Measurements from ENCODE around the gene HILPDA. TPM values are rescaled to one million over a fixed set of nuclear protein-coding genes. Genes with fewer than 3 reads are reported as not detected.

Gene HILPDA, protein sequence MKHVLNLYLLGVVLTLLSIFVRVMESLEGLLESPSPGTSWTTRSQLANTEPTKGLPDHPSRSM
- total RNA-seq (2014; rRNA removed; shearing (Covaris generic)) = 26.0 and 31.3 TPM in 2 replicates

- peak; percentile 95 for DNase-seq
- no peaks in the 10 kb centered on the region for H3K27me3 ChIP-seq (ENCODE audit: control insufficient read depth, insufficient read depth, low read length)
- H3K4me3 ChIP-seq (ENCODE audit: insufficient read depth, low read depth, low read length) = peak within 1 kb of the TSS; percentile 93
- H3K36me3 ChIP-seq (replicated peaks; ENCODE audit: control insufficient read depth, insufficient read depth, low read length) = peaks cover 5% of the 10 kb centered on the region
Observed at GRCh38 chr7:128455543-128456254, at the start of gene HILPDA. Gene HILPDA (plus strand): TSS chr7:128455878. CDS start chr7:128457269, 1,391 bp downstream.

- Histone ChIP-seq H3K4me3 (ENCODE audit: insufficient read depth, low read depth, low read length) (peak overlapping the region; percentile 72), H3K27me3 (ENCODE audit: control insufficient read depth, insufficient read depth, low read length) (peaks cover 64% of the 10 kb centered on the region), H3K36me3 (replicated peaks; ENCODE audit: control insufficient read depth, insufficient read depth, low read length) (no peaks in the 10 kb centered on the region)
- peak; percentile 57 for DNase-seq
Observed at GRCh38 chr7:128406314-128407232, 49.1 kb upstream of the HILPDA start.

- Histone ChIP-seq H3K27me3 (ENCODE audit: control insufficient read depth, insufficient read depth, low read length) (peaks cover 64% of the 10 kb centered on the region), H3K4me3 (ENCODE audit: insufficient read depth, low read depth, low read length) (no peak overlapping the region), H3K36me3 (replicated peaks; ENCODE audit: control insufficient read depth, insufficient read depth, low read length) (no peaks in the 10 kb centered on the region)
- peak; percentile 56 for DNase-seq
Observed at GRCh38 chr7:128407233-128407589, 48.5 kb upstream of the HILPDA start.

GRCh38 chr7:128407751-128408708 is 47.6 kb upstream of the HILPDA start:
- H3K27me3 ChIP-seq (ENCODE audit: control insufficient read depth, insufficient read depth, low read length) = peaks cover 66% of the 10 kb centered on the region
- no peak overlapping the region for H3K4me3 ChIP-seq (ENCODE audit: insufficient read depth, low read depth, low read length)
- peak; percentile 63 for DNase-seq
- no peaks in the 10 kb centered on the region for H3K36me3 ChIP-seq (replicated peaks; ENCODE audit: control insufficient read depth, insufficient read depth, low read length)

DNA sequence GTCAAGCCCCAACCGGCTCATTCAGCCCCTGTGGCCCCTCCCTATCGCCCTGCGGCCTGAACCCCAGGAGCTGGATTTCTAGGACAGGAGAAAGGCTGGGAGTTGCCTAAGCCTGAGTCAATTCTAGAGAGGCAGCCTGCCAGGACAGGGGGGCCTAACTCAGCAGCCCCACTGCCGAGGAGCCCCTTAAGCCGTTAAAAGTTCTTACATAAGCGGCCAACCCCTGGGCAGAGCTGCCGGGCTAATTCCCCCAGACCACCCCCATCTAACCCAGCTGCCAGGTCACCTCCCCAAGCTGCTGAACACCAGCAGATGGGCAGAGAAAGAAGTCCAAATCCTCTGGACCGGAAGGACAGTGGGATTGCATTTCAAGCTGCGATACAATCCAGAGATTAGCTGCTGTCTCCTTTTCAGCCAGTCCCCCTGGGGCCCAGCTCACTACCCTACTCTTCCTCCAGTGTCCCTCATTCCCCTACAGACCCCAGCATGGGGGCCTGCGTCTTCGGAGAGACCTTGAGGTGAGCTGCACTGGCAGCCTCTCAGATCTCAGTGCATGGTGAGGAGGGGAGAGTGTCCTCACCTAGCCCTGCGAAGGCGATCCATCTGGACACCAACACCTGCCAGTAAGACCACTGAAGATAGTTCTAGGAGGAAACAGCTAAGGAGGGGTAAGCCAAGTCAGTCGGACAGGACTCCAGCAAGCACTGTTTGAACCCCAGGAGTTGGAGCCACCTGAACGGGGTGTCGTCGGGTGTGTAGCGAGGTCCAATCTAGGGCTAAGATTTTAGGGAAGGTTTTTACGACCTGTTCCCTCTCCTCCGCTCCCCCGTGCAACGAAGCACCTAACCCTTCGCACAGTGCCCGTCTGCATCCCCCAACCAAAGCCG is 46.7 kb upstream of the HILPDA start:
- H3K36me3 ChIP-seq (replicated peaks; ENCODE audit: control insufficient read depth, insufficient read depth, low read length) = no peaks in the 10 kb centered on the region
- H3K4me3 ChIP-seq (ENCODE audit: insufficient read depth, low read depth, low read length) = peak overlapping the region; percentile 67
- DNase-seq = peak; percentile 78
- peaks cover 65% of the 10 kb centered on the region for H3K27me3 ChIP-seq (ENCODE audit: control insufficient read depth, insufficient read depth, low read length)

DNA sequence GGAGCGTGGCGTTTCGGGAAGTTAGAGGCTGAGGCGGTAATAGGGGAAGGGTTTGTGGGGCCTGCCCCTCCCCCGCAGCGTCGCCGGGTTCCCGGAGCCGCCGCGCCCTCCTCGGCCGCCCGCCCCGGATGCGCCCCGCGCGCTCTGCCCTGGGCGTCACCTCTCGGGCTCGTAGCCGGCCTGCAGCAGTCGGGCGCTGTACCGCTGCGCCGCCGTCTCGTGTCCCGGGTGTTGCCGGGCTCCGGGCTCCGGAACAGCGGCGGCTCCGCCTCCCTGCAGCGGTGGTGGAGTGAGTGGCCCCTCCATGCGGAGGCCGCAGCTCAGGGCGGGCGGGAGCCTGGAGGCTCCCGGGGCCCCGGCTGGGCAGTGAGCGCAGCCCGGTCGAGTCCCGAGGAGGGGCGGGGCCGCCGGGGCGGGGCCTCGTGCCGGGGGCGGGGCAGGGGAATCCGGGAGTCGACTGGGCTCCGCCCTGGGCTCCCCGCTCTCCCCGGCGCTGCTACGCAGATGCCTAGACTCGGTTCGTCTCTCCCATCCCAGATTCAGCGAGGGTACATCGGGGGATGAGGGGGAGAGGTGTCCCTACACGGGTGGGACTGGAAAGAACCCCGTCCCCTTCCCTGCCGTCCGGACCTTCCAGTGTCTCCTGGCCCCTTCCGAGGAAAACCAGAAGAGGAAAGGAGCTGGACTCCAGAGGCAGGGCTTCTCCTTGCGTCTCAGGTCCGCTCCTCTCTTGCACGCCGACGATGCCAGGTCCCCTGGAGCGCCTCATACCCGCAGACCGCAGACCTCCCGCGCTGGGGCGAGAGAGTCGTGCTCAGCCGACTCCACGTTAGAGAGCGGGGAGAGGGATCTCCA is 45.9 kb upstream of the HILPDA start, which contains the start of gene IMPDH1:
Gene IMPDH1 (minus strand): TSS at position 387 of the 855 bp plus-strand sequence. CDS start 81 bp downstream, at position 306.
- Histone ChIP-seq H3K27me3 (ENCODE audit: control insufficient read depth, insufficient read depth, low read length) (peaks cover 61% of the 10 kb centered on the region), H3K36me3 (replicated peaks; ENCODE audit: control insufficient read depth, insufficient read depth, low read length) (no peaks in the 10 kb centered on the region), H3K4me3 (ENCODE audit: insufficient read depth, low read depth, low read length) (peak within 1 kb of the TSS; percentile 67)
- DNase-seq = peak; percentile 100

- H3K27me3 ChIP-seq (ENCODE audit: control insufficient read depth, insufficient read depth, low read length) = peaks cover 56% of the 10 kb centered on the region
- peak overlapping the region; percentile 67 for H3K4me3 ChIP-seq (ENCODE audit: insufficient read depth, low read depth, low read length)
- no peak for DNase-seq
- H3K36me3 ChIP-seq (replicated peaks; ENCODE audit: control insufficient read depth, insufficient read depth, low read length) = no peaks in the 10 kb centered on the region
Observed at GRCh38 chr7:128410451-128410753, 45.3 kb upstream of the HILPDA start.

GRCh38 chr7:128415217-128415785 is 40.4 kb upstream of the HILPDA start:
- H3K36me3 ChIP-seq (replicated peaks; ENCODE audit: control insufficient read depth, insufficient read depth, low read length) = no peaks in the 10 kb centered on the region
- no peak for DNase-seq
- no peak overlapping the region for H3K4me3 ChIP-seq (ENCODE audit: insufficient read depth, low read depth, low read length)
- peaks cover 13% of the 10 kb centered on the region for H3K27me3 ChIP-seq (ENCODE audit: control insufficient read depth, insufficient read depth, low read length)

GRCh38 chr7:128417071-128417470 is 38.6 kb upstream of the HILPDA start:
- H3K36me3 ChIP-seq (replicated peaks; ENCODE audit: control insufficient read depth, insufficient read depth, low read length) = no peaks in the 10 kb centered on the region
- DNase-seq = no peak
- peaks cover 4% of the 10 kb centered on the region; the same call in 1 of the 2 replicates for H3K27me3 ChIP-seq (ENCODE audit: control insufficient read depth, insufficient read depth, low read length)
- no peak overlapping the region for H3K4me3 ChIP-seq (ENCODE audit: insufficient read depth, low read depth, low read length)

DNA sequence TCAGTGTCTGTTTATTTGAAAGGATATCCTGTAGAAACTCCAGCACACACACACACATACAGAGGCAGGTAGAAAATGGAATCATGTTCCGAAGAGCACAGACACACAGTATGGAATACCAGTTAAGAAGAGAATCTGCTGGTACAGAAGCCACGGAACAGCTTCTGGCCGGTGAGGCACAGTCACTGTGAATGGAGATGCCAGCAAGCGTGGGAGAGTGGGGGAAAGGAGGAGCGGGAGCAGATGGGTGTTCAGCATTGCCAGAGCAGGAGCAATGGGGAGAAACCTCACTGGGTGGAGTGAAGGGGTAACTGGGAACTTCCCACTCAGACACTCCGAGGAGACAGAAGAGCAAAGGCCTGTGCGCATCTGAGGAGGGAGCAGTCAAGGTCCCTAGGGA is 36.4 kb upstream of the HILPDA start:
- H3K36me3 ChIP-seq (replicated peaks; ENCODE audit: control insufficient read depth, insufficient read depth, low read length) = no peaks in the 10 kb centered on the region
- H3K4me3 ChIP-seq (ENCODE audit: insufficient read depth, low read depth, low read length) = no peak overlapping the region
- H3K27me3 ChIP-seq (ENCODE audit: control insufficient read depth, insufficient read depth, low read length) = no peaks in the 10 kb centered on the region
- DNase-seq = no peak

DNA sequence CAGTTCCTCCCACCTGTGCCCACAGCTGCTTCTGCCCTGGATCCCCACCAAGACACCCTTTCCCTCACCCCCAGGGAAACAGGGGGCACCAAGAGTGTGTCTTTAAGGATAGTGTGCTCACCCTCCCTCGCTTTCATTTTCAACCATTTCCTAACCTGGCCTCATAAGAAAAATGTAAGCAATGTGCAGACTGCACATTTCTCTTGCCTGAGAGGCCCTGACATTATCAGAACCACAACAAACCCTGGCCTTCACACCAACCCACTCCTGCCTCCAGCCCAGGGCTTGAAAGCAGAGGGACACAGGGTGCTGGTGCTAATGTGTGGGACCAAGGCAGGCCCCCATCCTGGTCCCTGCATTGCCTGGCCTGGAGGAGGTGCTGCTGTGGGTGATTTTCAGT is 34.9 kb upstream of the HILPDA start:
- Histone ChIP-seq H3K4me3 (ENCODE audit: insufficient read depth, low read depth, low read length) (no peak overlapping the region), H3K27me3 (ENCODE audit: control insufficient read depth, insufficient read depth, low read length) (no peaks in the 10 kb centered on the region), H3K36me3 (replicated peaks; ENCODE audit: control insufficient read depth, insufficient read depth, low read length) (no peaks in the 10 kb centered on the region)
- no peak for DNase-seq

GRCh38 chr7:128421384-128421783 is 34.3 kb upstream of the HILPDA start:
- DNase-seq = no peak
- no peak overlapping the region for H3K4me3 ChIP-seq (ENCODE audit: insufficient read depth, low read depth, low read length)
- H3K27me3 ChIP-seq (ENCODE audit: control insufficient read depth, insufficient read depth, low read length) = no peaks in the 10 kb centered on the region
- no peaks in the 10 kb centered on the region for H3K36me3 ChIP-seq (replicated peaks; ENCODE audit: control insufficient read depth, insufficient read depth, low read length)
